Activated T-cell treated with anti-CD3 and anti-CD28 coated beads, Interleukin-2, amount 50 U/mL, for 48 hours (primary cell): ENCODE measurements around the gene KL.

ENCODE experiments used
- DNase-seq, 2 experiments: peaks; one replicate each; pipeline ENCODE4 v3.0.0-alpha.2; 2020

Gene KL

GRCh38 chr13:33016414-33017322 is at the start of gene KL:
TSS of gene KL (plus strand) at chr13:33016423. CDS start at chr13:33016441, 18 bp downstream.
- DNase-seq: peak; percentile 31 to 45

DNA sequence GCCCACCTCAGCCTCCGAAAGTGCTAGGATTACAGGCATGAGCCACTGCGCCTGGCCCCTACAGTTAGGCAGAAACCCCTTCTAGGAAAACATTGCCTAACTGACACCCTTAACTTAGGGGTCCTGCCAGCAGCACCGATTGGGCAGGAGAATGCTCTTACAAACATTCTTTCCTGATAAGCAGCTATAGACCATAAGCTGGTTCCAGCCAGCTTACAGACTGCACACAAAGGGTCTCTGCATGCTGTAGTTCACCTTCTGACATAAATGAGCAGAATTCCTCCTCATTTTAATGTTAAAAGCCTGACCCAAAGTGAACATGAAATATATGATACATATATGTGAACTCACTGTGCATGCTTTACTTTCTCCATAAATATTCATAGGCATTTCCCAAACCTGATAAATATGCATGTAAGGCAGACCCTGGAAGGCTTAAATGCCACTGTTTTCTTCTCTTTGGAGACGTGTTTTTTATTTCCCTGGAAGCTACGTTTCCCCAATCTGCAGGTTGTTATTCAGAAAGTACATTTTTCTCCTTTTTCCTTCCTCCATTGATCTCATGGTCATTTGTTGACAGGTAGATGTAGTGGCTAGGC is 48.5 kb upstream of the KL start:
- DNase-seq: no peak

- DNase-seq: no peak
Measured at GRCh38 chr13:32968316-32968715, 47.9 kb upstream of the KL start.

- no peak for DNase-seq
Measured at GRCh38 chr13:32968793-32969192, 47.4 kb upstream of the KL start.

DNA sequence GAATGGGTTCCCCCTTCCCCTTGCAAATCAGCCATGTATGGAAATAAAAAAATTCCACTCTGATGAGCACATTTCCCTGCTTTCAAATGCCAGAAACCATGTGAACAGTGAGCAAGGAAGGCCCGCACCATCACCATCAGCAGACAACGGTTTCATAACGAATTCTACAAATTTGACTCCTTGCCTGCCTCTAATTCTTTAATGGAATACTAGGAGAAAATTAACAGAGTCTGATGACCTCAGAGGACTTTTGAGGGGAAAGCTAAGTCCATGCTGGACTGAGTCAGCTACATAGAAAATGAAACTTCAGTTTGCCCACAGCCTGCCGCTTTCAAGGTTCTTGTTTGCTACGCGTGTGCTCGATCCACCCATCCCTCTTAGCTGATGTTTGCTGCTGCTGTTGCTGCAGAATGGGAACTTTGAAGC is 46.7 kb upstream of the KL start:
- no peak for DNase-seq

DNA sequence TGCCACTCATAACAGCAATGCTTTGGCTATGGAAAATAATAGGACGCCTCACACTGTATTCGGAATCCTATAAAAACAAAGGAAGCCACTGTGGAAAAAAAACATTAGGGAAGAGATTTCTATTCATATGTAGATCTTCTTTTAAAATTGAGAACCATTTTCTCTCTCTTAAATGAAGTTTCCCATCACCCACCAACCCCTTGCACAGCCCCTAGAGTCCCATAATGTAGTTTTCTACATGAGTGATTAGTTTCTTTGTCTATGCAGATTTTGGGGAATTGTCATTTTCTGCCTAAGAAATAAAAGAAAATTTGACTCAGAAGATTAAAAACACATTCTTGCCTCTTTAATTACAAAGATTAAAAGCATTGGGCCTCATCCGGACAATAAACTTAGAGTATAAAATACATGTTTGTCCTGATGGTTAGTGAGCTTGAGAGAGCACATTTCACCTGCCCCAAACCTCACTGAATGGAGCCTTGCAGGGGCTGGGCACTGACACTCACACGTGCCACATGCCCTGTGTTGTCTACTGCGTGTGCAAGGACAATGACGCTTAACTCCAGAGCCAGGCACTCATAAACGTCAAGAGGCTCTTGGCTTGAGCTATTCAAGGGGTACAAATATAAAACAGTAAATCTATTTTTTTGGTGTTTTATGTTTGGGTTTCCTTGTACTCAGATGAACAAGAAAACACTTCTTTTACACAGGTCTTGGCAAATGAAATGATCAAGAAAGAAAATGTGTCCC is 40.0 kb upstream of the KL start:
- DNase-seq: no peak

GRCh38 chr13:32976912-32977311 is 39.3 kb upstream of the KL start:
- no peak for DNase-seq

DNA sequence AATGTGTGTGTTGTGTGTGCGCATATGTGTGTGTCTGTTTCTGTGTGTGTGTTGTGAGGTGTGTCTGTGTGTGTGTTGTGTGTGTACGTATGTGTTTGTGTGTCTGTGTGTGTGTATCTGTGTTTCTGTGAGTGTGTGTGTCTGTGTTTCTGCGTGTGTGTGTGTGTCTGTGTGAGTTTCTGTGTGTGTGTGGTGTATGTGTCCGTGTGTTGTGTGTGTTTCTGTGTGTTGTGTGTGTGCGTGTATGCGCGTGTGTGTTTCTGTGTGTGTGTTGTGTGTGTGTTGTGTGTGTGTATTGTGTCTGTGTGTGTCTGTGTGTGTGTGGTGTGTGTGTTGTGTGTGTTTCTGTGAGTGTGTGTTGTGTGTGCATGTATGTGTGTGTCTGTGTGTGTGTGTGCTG is 38.9 kb upstream of the KL start:
- DNase-seq: no peak

DNA sequence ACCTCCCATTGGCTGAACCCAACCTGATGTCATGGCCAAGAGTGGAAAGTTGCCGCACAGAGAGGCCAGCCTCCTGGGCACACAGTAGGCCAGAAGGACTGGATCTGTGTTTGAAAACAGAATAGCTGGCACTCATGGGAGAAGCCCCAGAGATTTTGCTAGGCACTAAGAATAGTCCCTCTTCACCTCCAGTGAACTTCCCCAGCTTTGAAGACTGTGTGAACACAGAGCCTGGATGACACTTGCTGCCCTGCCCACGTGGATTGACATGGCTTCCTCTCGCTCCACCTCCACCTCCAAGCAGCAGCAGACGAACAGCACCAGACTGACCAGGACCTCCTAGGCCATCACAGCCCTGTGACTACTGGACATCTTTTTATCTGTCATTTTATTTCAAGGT is 37.9 kb upstream of the KL start:
- no peak for DNase-seq

DNA sequence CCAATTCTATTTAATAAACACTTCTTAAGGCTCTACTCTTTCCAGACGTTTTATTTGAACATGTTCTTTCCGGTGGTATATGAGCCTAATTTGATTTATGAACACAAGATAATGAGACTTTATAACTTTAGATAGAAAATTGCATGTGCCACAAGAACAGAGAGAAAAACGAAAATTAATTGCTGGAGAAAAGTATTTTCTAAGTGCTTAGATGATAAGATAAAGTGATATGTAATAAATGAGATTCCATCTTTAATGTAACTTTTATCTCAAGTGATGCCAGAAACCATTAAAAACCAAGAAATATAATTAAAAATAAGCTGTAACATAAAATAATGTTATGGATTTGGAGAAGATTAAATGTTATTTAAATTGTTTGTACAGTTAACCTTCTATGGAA is 33.2 kb upstream of the KL start:
- DNase-seq: no peak

GRCh38 chr13:32984857-32985626 is 31.2 kb upstream of the KL start:
- DNase-seq: no peak

DNA sequence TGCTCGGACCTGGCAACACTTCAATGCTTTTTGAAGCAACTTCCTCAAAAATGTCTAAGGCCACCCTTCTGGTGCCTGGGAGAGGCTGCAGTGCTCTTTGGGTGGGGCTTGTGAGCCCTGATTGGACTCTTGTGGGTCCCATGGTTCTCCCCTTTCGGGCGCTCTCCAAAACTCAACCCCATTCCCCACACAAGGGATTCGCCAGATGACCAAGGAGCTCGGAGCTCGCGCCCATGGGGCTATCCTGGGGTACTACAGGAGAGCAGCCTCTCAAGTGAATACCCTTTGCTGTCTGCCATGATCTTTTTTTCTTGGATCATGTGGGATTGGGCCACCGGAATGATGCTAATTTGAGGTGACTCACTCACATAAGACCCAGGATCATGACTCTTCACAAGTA is 29.7 kb upstream of the KL start:
- no peak for DNase-seq

DNA sequence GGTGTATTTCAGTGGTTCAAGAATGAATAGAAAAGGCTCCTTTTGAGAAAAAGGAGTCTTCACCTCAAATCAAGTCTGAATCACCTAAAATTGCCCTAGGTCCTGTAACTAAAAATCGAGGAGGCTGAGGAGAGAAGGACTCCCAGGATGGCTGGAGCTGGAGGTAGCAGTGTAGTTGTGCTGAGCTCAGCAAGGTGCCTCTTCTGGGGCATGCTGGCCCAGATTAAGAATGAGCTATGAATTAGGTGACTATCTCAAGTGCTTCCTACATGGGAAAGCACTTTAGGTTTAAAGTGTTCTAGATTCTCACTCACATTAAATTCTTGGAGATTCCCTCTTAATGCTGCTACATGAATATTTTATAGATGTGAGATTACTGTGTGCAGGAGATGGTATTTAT is 28.8 kb upstream of the KL start:
- DNase-seq: no peak

DNA sequence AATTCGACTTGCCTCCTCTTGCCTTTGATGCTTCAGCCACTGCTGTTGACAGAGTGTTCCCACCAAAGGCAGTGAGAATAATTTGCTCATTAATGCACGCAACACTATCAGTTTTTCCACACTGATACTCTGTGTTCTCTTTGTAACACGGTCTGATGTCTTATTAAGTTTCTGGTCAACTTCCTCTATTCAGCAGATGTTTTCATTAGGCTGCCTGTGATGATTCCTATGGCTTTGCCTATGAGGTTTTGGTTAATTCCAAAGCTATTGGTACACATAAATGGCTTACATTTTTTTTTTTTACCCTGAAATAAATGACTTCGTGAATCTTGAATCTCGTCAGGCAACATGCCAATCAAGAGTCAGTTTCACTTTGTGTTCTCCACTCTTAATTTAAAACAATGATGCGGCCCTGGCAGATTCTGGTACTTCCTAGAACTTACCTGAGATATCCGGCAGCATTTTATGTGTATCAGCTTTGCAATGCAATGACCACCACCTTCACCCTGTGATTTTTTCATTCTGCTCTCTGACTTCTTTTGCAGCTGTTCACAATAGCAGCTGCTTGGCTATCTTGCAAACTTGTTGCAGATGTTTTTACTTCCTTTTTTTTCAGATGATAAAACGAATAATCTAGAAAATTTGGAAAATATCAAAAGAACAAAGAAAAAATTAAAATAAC is 27.5 kb upstream of the KL start:
- DNase-seq: no peak

GRCh38 chr13:32989290-32989667 is 26.9 kb upstream of the KL start:
- DNase-seq: no peak

DNA sequence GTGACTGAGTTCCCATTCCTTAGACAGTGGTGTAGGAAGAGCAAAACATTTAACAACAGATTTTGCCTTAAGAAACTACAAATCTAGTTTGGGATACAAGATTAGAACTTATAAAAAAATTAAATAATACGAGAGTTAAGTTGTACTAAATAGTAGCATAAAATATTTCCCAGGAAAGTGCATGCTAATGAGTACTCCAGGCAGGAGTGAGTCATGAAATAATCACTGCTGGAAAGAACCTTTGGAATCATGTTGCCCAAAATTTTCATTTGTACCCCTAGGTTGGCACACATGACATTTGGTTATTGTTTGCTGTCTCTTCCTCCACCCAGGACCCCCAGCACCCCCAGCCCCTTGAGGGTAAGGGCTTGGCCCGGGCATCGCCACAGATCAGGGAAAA is 26.3 kb upstream of the KL start:
- no peak for DNase-seq

DNA sequence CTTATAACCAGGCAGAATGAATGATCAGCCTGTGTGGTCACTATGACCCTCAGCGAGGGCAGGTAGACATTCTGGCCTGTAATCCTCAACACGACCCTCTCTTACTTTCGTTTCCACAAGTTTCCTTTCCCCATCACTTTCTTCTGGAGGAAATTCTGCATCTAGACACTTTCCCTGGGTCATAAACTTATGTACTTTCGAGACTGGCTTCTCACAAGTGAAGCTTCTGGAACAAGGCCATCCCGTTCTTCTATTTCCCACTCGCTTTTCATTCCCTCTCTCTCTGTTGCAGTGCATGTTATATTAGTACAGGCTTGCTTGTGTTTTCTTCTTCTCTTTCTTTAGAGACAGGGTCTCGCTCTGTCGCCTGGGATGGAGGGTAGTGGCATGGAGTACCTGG is 23.1 kb upstream of the KL start:
- no peak for DNase-seq

DNA sequence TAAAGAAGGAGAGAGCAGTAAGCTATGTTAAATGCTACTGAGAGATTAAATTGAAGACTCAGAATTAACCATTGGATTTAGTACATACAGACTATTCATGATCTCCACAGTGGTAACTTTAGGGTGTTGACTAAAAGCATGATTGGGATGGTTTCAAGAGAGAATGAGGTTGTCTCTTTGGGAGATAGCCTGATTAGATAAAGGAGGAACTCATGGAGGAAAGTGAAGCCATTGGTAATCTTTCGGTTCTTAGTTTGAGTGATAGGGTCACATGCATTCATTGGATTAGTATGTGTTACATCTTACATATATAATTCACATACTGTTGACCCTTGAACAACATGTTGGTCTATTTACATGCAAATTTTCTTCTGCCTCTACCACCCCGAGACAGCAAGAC is 18.8 kb upstream of the KL start:
- DNase-seq: no peak

DNA sequence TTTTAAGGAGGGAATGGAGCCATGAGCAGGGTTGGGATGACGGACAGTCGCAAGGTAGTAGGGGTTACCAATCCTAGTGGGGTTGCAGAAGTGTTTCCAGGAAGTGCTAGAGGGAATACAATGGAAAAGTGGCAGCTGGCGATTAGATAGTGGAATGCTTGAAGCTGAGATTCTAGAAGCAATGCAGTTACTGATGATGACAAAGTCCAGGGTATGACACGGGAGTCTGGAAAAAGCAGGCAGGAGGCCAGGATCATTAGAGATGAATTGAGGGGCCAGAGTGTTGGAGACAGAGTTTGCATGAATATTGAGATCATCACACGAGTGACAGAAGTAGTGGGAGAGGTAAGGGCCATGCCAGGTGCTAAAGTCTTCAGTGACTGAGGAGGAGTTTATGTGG is 17.3 kb upstream of the KL start:
- DNase-seq: no peak

DNA sequence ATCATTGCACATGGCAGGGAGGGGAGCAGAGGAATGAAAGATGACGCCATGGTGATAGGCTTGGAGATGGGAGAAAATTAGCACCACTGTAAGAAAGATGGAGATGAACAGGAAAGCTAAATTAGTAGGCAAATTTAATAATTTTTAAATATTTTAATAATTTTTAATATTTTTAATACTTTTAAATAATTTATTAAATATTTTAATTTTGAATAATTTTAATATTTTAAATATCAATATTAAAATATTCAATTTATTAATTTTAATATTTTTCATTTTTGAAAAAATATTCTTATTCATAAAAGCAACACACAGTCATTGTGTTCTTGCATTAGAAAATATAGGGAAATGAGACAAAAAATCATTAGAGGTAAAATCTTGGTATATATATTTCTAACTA is 15.9 kb upstream of the KL start:
- no peak for DNase-seq

- no peak for DNase-seq
Measured at GRCh38 chr13:33003458-33004019, 12.7 kb upstream of the KL start.

- no peak for DNase-seq
Measured at GRCh38 chr13:33004511-33004910, 11.7 kb upstream of the KL start.
